CD8-positive, alpha-beta memory T cell (primary cell): ENCODE measurements around the gene NCOA3. TPM values are rescaled to one million over a fixed set of nuclear protein-coding genes. Genes with fewer than 3 reads are reported as not detected.

Source experiments
- CTCF ChIA-PET: fragments of 350-600 bp; sonication (Branson Sonifier 250); formaldehyde crosslinking; loops from one replicate; lab custom pipeline; 2021; ENCODE audit warnings: antibody characterized with exemption; lab: Charles Lee
- POLR2A ChIA-PET: fragments of 350-600 bp; sonication (Branson Sonifier 250); formaldehyde crosslinking; loops from one replicate; lab custom pipeline; 2021; ENCODE audit warnings: antibody characterized with exemption; lab: Charles Lee
- DNase-seq, 5 donors: peaks; one replicate each; pipeline versions ENCODE4 v3.0.0 to v3.0.0-alpha.2; 2020 to 2022; ENCODE audit warnings: mixed read lengths in 1 of 5
- H3K27ac ChIP-seq: one replicate; pipeline ENCODE4 v1.7.0; 2013; ENCODE audit warnings: low read depth, mild to moderate bottlenecking, low read length, moderate library complexity
- H3K27me3 ChIP-seq: 2 replicates; pipeline ENCODE4 v1.7.0; 2013; ENCODE audit warnings: low read length, mild to moderate bottlenecking; ENCODE audit not compliant: insufficient read depth, poor library complexity, severe bottlenecking
- H3K36me3 ChIP-seq: 2 replicates; pipeline ENCODE4 v1.7.0; 2013; ENCODE audit warnings: mild to moderate bottlenecking, low read length, moderate library complexity; ENCODE audit not compliant: insufficient read depth
- H3K4me1 ChIP-seq: 2 replicates; pipeline ENCODE4 v1.7.0; 2013; ENCODE audit warnings: mild to moderate bottlenecking, low read length, moderate library complexity; ENCODE audit not compliant: insufficient read depth
- H3K4me3 ChIP-seq: 2 replicates; pipeline ENCODE4 v1.7.0; 2013; ENCODE audit warnings: mild to moderate bottlenecking, low read length
- H3K9me3 ChIP-seq: 2 replicates; pipeline ENCODE4 v1.7.0; 2013; ENCODE audit warnings: mild to moderate bottlenecking, low read length
- H3K27ac Mint-ChIP-seq, 8 donors: one replicate each; pipeline ENCODE4 v1.8.0; 2020 to 2021; ENCODE audit warnings: mixed read lengths in 8 of 8, mild to moderate bottlenecking in 6 of 8, inconsistent platforms in 3 of 8, moderate library complexity in 3 of 8
- H3K27me3 Mint-ChIP-seq, 2 donors: one replicate each; pipeline ENCODE4 v1.8.0; 2020 to 2021; ENCODE audit warnings: mixed read lengths in 2 of 2, mild to moderate bottlenecking in 1 of 2, moderate library complexity in 1 of 2
- H3K36me3 Mint-ChIP-seq, 3 donors: one replicate each; pipeline ENCODE4 v1.8.0; 2020 to 2021; ENCODE audit warnings: mixed read lengths in 3 of 3, inconsistent platforms in 1 of 3, mild to moderate bottlenecking in 1 of 3
- H3K4me1 Mint-ChIP-seq, 3 donors: one replicate each; pipeline ENCODE4 v1.8.0; 2020 to 2021; ENCODE audit warnings: mixed read lengths in 3 of 3, inconsistent platforms in 1 of 3, mild to moderate bottlenecking in 1 of 3
- H3K4me3 Mint-ChIP-seq, 7 donors: one replicate each; pipeline ENCODE4 v1.8.0; 2020 to 2021; ENCODE audit warnings: mixed read lengths in 7 of 7, mild to moderate bottlenecking in 6 of 7, moderate library complexity in 4 of 7, inconsistent platforms in 2 of 7
- H3K9me3 Mint-ChIP-seq, 5 donors: one replicate each; pipeline ENCODE4 v1.8.0; 2020 to 2022; ENCODE audit warnings: mixed read lengths in 5 of 5, mild to moderate bottlenecking in 3 of 5, moderate library complexity in 2 of 5, inconsistent platforms in 1 of 5
- polyA plus RNA-seq: library from polyadenylated mRNA; unstranded; fragments of 300-500 nt; fragmentation: Illumina TruSeq; gene quantifications from one replicate; pipeline ENCODE4 v1.2.3, GENCODE V29; 2021
- total RNA-seq, 2 experiments: library from RNA; stranded (reverse); gene quantifications; one replicate each; pipeline ENCODE4 v1.2.3, GENCODE V29; 2021

The NCOA3 gene
- total and polyA plus RNA-seq, 3 experiments from 2014 or later, result 23.8 to 93.8 (median 92.4) TPM

DNA sequence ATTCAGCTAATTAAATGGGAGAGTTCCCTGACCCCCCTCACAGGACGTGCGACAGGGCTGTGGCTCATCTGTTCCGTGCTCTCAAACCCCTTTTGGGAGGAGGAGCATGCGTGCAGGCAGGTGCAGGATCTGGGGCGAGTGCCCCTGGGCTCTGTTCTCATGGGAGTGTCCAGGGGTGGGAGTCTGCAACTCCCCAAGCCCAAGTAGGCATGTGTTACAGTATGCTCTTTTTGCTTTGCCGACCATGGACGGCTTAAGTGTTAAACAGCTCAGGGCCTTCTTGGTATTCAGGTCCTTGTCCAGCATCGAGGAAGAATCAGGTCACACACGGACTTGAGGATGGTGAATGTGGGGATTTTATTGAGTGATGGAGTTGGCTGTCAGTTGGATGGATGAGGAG, 101.6 kb downstream of the NCOA3 start:
- POLR2A ChIA-PET, result no interaction called here

DNA sequence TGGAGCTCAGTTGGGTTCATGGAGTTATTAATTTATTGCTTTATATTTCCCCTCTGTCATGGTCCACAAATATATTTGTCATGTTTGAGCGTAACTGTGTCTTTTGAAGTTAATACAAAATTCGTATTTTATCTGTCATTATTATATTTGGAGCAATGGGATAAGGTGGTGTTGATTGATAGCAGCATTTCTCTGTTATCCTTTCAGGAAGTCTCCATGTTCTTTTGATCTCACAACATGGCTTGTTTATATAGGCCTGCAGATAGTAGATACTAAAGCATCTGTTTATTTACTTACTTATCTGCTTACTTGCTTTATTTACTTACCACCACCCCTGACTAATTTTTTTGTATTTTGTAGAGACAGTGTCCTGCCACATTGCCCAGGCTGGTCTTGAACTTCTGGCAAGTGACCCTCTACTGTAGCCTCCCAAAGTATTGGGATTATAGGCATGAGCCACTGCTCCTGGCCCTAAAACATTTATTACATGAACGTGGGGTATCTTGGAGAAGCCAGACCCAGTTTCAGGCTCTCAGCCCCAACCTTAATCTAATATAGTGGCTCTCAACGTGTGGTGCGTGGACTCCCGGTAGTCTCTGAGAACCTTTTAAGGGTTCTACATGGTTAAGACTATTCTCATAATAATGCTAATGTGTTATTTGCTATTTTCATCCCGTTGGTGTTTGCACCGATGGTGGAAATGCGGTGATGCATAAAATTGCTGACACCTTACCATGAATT, 104.2 kb downstream of the NCOA3 start:
- Histone ChIP-seq H3K27ac (peak overlapping the region; percentile 55), H3K27me3 (no peaks in the 10 kb centered on the region), H3K9me3 (no peaks in the 10 kb centered on the region), H3K4me3 (no peak overlapping the region), H3K36me3 (no peaks in the 10 kb centered on the region), H3K4me1 (peaks cover 36% of the 10 kb centered on the region)
- Mint-ChIP-seq H3K36me3 (peaks cover 0 to 14% (median 0%) of the 10 kb centered on the region in 3 donors), H3K27ac (peak overlapping the region in 5 of 8 donors; percentile 3 to 56 (median 29)), H3K4me1 (peaks cover 68 to 91% (median 84%) of the 10 kb centered on the region in 3 donors), H3K27me3 (no peaks in the 10 kb centered on the region), H3K4me3 (peak overlapping the region in 3 of 7 donors; percentile 1 to 27 (median 7)), H3K9me3 (no peaks in the 10 kb centered on the region)
- CTCF ChIA-PET, result no interaction called here
- no peak for DNase-seq
- POLR2A ChIA-PET, result no interaction called here

More for the DNA sequence above, 101.6 kb downstream of the NCOA3 start:
- Mint-ChIP-seq H3K4me1 (peaks cover 60 to 82% (median 69%) of the 10 kb centered on the region in 3 donors), H3K36me3 (peaks cover 0 to 23% (median 0%) of the 10 kb centered on the region in 3 donors), H3K27ac (no peak overlapping the region), H3K9me3 (no peaks in the 10 kb centered on the region), H3K27me3 (no peaks in the 10 kb centered on the region), H3K4me3 (peak overlapping the region in 1 of 7 donors; percentile 23)
- peaks cover 21% of the 10 kb centered on the region for H3K4me1 ChIP-seq
- no peak for DNase-seq
- CTCF ChIA-PET, result interaction anchor here (1.1 kb wide), 1 partner anchor 219 kb away, joined by 4 read pairs; no protein-coding TSS in a partner anchor
- no peaks in the 10 kb centered on the region for H3K27me3 ChIP-seq
- H3K36me3 ChIP-seq, result no peaks in the 10 kb centered on the region
- H3K4me3 ChIP-seq, result no peak overlapping the region
- H3K9me3 ChIP-seq, result no peaks in the 10 kb centered on the region
- no peak overlapping the region for H3K27ac ChIP-seq

DNA sequence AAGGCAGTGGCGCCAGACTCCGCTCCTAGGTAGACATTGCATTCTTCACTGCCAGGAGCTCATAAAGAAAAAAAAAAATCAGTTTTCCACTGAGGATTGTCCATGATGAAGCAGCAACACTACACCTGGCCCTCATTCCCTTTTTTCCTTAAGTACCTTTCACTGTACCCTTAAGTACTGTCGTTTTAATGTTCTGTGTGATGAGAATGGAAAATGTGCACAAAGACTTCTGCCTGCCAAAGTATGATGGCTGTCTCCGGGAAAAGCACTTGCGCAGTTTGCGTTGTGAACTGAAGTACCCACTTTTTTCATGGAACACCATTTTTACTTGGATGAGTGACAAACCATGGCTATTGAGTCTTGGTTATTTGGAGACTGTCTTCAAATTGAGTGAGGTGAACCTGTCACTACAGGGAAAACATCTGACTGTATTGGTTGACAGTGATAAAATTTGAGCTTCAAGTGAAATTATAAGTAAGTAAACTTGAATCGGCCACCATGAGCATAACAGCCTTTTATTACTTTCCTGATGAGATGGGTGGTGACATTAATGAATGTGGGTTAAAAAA, 104.8 kb downstream of the NCOA3 start:
- CTCF ChIA-PET, result no interaction called here

DNA sequence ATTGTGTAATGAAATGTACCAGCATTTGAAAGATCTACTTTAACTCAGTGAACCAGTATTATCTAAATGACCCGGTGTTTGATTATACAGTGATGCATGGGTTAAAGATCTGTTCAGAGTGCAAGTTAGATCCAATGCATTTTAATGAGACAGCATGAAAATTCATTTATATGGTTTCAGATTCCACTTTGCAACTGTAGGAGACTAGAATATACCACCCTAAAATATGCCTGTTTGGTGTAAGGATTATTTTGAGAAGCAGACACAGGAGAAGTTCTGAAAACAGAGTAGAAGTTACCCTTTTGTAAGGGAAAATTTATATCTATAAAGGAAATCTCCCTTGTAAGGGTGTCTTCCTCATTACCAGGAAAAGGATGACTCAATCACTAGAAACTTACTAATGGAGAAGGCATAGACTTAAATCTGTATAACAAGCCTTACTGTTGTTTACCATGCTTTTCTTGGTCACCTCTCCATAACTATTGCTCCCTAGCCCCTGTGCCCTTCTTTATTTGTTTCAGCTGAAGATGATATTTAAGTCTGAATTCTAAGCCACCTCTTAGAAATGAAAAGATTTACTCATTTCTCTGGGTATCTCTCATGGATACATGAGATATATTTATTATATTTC, 105.4 kb downstream of the NCOA3 start:
- H3K4me1 Mint-ChIP-seq, result peaks cover 69 to 92% (median 82%) of the 10 kb centered on the region in 3 donors
- ChIA-PET CTCF (no interaction called here), POLR2A (no interaction called here)
- peaks cover 0 to 14% (median 0%) of the 10 kb centered on the region in 3 donors for H3K36me3 Mint-ChIP-seq
- H3K27me3 Mint-ChIP-seq, result no peaks in the 10 kb centered on the region
- DNase-seq, result no peak
- Histone ChIP-seq H3K27me3 (no peaks in the 10 kb centered on the region), H3K4me1 (peaks cover 41% of the 10 kb centered on the region), H3K27ac (peak overlapping the region; percentile 55), H3K9me3 (no peaks in the 10 kb centered on the region), H3K4me3 (no peak overlapping the region), H3K36me3 (no peaks in the 10 kb centered on the region)
- H3K27ac Mint-ChIP-seq, result peak overlapping the region in 7 of 8 donors; percentile 13 to 54 (median 38)
- no peaks in the 10 kb centered on the region for H3K9me3 Mint-ChIP-seq
- H3K4me3 Mint-ChIP-seq, result peak overlapping the region in 3 of 7 donors; percentile 19 to 23 (median 21)

More for the DNA sequence above, 104.8 kb downstream of the NCOA3 start:
- no peaks in the 10 kb centered on the region for H3K36me3 ChIP-seq
- H3K27me3 ChIP-seq, result no peaks in the 10 kb centered on the region
- peaks cover 41% of the 10 kb centered on the region for H3K4me1 ChIP-seq
- no peak overlapping the region for H3K4me3 ChIP-seq
- no peaks in the 10 kb centered on the region for H3K9me3 Mint-ChIP-seq
- peaks cover 0 to 14% (median 0%) of the 10 kb centered on the region in 3 donors for H3K36me3 Mint-ChIP-seq
- POLR2A ChIA-PET, result no interaction called here
- no peaks in the 10 kb centered on the region for H3K27me3 Mint-ChIP-seq
- peak overlapping the region; percentile 55 for H3K27ac ChIP-seq
- no peaks in the 10 kb centered on the region for H3K9me3 ChIP-seq
- peak overlapping the region in 2 of 7 donors; percentile 19 to 26 for H3K4me3 Mint-ChIP-seq
- DNase-seq, result no peak
- H3K27ac Mint-ChIP-seq, result peak overlapping the region in 4 of 8 donors; percentile 13 to 52 (median 34)
- H3K4me1 Mint-ChIP-seq, result peaks cover 69 to 92% (median 85%) of the 10 kb centered on the region in 3 donors

DNA sequence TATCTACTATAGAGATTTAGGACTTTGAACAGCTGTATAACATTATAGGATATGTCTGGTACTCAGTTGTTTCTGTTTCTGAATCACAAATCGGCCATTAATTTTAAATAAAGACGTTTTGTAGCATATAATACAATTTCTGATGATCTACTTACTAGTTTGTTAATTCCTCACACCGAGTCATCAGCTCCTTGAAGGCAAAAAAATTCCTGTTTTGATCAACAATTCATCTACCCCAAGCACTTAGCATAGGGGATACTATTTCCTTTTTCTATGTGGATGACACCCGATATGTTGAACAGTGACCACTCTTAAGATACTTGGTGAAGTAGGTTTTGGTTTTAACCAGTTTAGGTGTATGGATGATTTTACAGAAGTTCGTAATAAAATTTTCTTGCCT, 107.3 kb downstream of the NCOA3 start:
- peak overlapping the region in 1 of 7 donors; percentile 18 for H3K4me3 Mint-ChIP-seq
- no peaks in the 10 kb centered on the region for H3K36me3 ChIP-seq
- peak overlapping the region; percentile 29 for H3K27ac ChIP-seq
- no peaks in the 10 kb centered on the region for H3K9me3 Mint-ChIP-seq
- ChIA-PET CTCF (interaction anchor here (1.2 to 2.9 kb wide), 3 partner anchors 11 to 1011 kb away, joined by 3 to 12 read pairs (median 8); partner anchors contain the start of gene NCOA3), POLR2A (no interaction called here)
- peaks cover 0 to 10% (median 1%) of the 10 kb centered on the region in 3 donors for H3K36me3 Mint-ChIP-seq
- peaks cover 60 to 89% (median 74%) of the 10 kb centered on the region in 3 donors for H3K4me1 Mint-ChIP-seq
- no peak for DNase-seq
- peak overlapping the region; percentile 15 to 76 (median 68) for H3K27ac Mint-ChIP-seq
- peaks cover 41% of the 10 kb centered on the region for H3K4me1 ChIP-seq
- H3K27me3 ChIP-seq, result no peaks in the 10 kb centered on the region
- H3K4me3 ChIP-seq, result no peak overlapping the region
- H3K9me3 ChIP-seq, result no peaks in the 10 kb centered on the region
- H3K27me3 Mint-ChIP-seq, result no peaks in the 10 kb centered on the region

DNA sequence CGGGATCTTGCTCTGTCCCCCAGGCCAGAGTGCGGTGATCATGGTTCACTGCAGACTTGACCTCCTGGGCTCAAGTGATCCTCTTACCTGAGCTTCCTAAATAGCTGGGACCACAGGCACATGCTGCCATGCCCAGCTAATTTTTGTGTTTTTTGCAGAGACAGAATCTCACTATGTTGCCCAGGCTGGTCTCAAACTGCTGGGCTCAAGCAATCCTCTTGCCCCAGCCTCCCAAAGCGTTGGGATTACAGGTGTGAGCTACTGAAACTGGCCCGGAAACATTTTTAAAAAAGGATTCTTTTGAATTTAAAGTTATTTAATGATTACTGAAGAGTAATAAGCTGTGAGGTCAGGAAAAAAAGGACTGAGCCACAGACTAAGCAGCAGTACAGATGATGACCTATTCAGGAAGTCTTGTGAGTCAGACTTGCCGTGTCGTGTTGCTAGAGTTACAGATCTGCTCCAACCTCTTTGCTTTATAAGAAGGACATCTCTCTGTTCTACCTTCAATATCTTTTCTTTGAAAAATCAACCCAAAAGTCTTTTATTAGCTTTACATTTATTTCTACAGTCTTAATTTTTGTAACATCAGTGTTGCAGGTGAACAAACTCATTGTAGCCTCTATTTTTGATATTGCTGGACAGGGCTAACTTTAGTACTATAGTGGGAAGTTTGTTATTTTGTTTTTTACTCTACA, 108.7 kb downstream of the NCOA3 start:
- ChIA-PET POLR2A (interaction anchor here (0.6 to 0.7 kb wide), 2 partner anchors 11 to 107 kb away, joined by 3 to 4 read pairs; no protein-coding TSS in a partner anchor), CTCF (interaction anchor here (0.8 to 2.9 kb wide), 3 partner anchors 9 to 108 kb away, joined by 3 to 12 read pairs (median 8); partner anchors contain the start of gene NCOA3)
- peaks cover 59 to 87% (median 74%) of the 10 kb centered on the region in 3 donors for H3K4me1 Mint-ChIP-seq
- peaks cover 0 to 12% (median 2%) of the 10 kb centered on the region in 3 donors for H3K36me3 Mint-ChIP-seq
- H3K36me3 ChIP-seq, result no peaks in the 10 kb centered on the region
- no peaks in the 10 kb centered on the region for H3K27me3 ChIP-seq
- peak in 4 of 5 donors; percentile 18 to 83 (median 24) for DNase-seq
- peak overlapping the region in 6 of 7 donors; percentile 36 to 74 (median 49) for H3K4me3 Mint-ChIP-seq
- peak overlapping the region; percentile 59 to 92 (median 90) for H3K27ac Mint-ChIP-seq
- H3K27me3 Mint-ChIP-seq, result no peaks in the 10 kb centered on the region
- no peak overlapping the region for H3K4me3 ChIP-seq
- H3K27ac ChIP-seq, result peak overlapping the region; percentile 34
- H3K9me3 ChIP-seq, result no peaks in the 10 kb centered on the region
- H3K4me1 ChIP-seq, result peaks cover 41% of the 10 kb centered on the region
- H3K9me3 Mint-ChIP-seq, result no peaks in the 10 kb centered on the region

DNA sequence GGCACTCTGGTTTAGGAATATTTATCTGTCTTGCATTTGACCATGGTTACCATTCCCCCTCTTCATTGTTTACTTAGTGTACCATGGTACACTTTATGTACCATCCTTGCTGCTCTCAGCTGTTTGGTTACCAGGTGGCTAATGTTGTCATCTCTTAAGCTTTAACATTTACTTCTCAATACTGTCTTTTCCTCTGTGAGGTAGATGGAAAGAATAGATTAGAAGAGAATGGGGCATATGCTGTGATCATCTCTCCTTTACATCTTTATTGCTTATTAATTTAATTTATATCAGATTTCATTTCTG, 109.2 kb downstream of the NCOA3 start:
- no peaks in the 10 kb centered on the region for H3K9me3 ChIP-seq
- H3K9me3 Mint-ChIP-seq, result no peaks in the 10 kb centered on the region
- no peak for DNase-seq
- CTCF ChIA-PET, result interaction anchor here (2.6 to 2.9 kb wide), 2 partner anchors 9 to 108 kb away, joined by 8 to 12 read pairs; partner anchors contain the start of gene NCOA3
- H3K4me3 Mint-ChIP-seq, result peak overlapping the region in 4 of 7 donors; percentile 37 to 74 (median 44)
- H3K27me3 Mint-ChIP-seq, result no peaks in the 10 kb centered on the region
- H3K27ac ChIP-seq, result peak overlapping the region; percentile 34
- peaks cover 36% of the 10 kb centered on the region for H3K4me1 ChIP-seq
- POLR2A ChIA-PET, result no interaction called here
- H3K27me3 ChIP-seq, result no peaks in the 10 kb centered on the region
- peak overlapping the region; percentile 59 to 92 (median 90) for H3K27ac Mint-ChIP-seq
- H3K36me3 Mint-ChIP-seq, result peaks cover 0 to 12% (median 2%) of the 10 kb centered on the region in 3 donors
- no peaks in the 10 kb centered on the region for H3K36me3 ChIP-seq
- no peak overlapping the region for H3K4me3 ChIP-seq
- H3K4me1 Mint-ChIP-seq, result peaks cover 54 to 82% (median 69%) of the 10 kb centered on the region in 3 donors
